HL-60 (cell line): ENCODE measurements around the gene COX6A2.

Experiments used
- DNase-seq, 2 experiments: peaks; one replicate each; pipeline ENCODE4 v3.0.0-alpha.2; 2010 to 2020; ENCODE audit warnings: low read depth in 1 of 2, low spot score in 1 of 2
- H3K27ac ChIP-seq: fragments of 250-450 bp; sonication (Bioruptor Pico); replicated peaks from 2 replicates; pipeline ENCODE4 v1.5.1; 2020; ENCODE audit warnings: mild to moderate bottlenecking, moderate library complexity
- H3K27me3 ChIP-seq: fragments of 250-450 bp; sonication (Bioruptor Pico); 2 replicates; pipeline ENCODE4 v1.5.1; 2021; ENCODE audit warnings: mild to moderate bottlenecking, moderate library complexity; ENCODE audit not compliant: insufficient read depth, poor library complexity, severe bottlenecking
- H3K4me3 ChIP-seq: replicated peaks from 2 replicates; pipeline ENCODE4 v1.5.1; 2011; ENCODE audit warnings: mild to moderate bottlenecking, control low read depth, low read length; ENCODE audit not compliant: insufficient read depth
- GABPA ChIP-seq: IDR thresholded peaks from 2 replicates; pipeline ENCODE4 v1.6.1; 2012; ENCODE audit warnings: low read depth
- POLR2AphosphoS5 ChIP-seq: IDR thresholded peaks from 2 replicates; pipeline ENCODE4 v1.6.1; 2012; ENCODE audit warnings: low read depth
- SPI1 ChIP-seq: IDR thresholded peaks from 2 replicates; pipeline ENCODE4 v1.6.1; 2012; ENCODE audit warnings: low read depth, mild to moderate bottlenecking, borderline replicate concordance
- TF ChIP-seq, protein P1 (sequence below): IDR thresholded peaks from 2 replicates; pipeline ENCODE4 v1.6.1; 2012; ENCODE audit warnings: low read depth; ENCODE audit not compliant: insufficient replicate concordance
- TF ChIP-seq, protein P2 (sequence below): IDR thresholded peaks from one replicate; pipeline ENCODE4 v1.5.1; 2011; ENCODE audit warnings: low read length, control low read depth, inconsistent platforms; ENCODE audit not compliant: insufficient read depth

COX6A2 gene

DNA sequence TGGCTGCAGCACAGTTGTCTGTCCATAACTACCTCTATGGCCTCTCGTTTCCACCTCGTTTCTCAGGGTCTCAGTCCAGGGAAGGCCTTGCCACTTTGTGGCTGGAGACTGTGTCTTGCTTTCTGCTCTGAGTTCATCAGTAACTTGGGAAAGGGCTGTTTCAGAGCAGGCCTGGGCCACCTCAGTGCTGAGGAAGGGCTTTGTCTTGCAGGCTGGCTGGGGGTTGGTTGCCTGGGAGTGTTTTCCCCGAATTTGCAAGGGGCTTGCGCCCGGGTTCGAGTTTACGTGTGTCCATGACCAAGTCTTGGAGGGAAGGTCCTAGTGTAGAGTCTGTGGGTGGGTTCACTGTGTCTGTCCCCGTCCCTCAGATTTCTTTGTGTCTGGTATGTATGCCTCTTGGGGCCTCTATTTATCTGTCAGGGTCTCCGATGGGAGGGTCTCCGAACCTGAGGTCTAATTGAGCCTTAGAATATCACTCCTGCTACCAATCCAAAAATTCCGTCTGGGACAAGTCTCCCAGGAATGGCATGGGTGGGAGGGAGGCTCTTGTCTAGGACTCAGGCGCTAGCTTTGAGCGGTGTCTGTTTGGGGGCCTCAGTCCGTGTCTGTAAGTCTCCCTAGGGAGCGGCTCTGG is 43.2 kb upstream of the COX6A2 start:
- TF ChIP-seq SPI1 (no peak), GABPA (no peak)
- TF ChIP-seq, protein P1, sequence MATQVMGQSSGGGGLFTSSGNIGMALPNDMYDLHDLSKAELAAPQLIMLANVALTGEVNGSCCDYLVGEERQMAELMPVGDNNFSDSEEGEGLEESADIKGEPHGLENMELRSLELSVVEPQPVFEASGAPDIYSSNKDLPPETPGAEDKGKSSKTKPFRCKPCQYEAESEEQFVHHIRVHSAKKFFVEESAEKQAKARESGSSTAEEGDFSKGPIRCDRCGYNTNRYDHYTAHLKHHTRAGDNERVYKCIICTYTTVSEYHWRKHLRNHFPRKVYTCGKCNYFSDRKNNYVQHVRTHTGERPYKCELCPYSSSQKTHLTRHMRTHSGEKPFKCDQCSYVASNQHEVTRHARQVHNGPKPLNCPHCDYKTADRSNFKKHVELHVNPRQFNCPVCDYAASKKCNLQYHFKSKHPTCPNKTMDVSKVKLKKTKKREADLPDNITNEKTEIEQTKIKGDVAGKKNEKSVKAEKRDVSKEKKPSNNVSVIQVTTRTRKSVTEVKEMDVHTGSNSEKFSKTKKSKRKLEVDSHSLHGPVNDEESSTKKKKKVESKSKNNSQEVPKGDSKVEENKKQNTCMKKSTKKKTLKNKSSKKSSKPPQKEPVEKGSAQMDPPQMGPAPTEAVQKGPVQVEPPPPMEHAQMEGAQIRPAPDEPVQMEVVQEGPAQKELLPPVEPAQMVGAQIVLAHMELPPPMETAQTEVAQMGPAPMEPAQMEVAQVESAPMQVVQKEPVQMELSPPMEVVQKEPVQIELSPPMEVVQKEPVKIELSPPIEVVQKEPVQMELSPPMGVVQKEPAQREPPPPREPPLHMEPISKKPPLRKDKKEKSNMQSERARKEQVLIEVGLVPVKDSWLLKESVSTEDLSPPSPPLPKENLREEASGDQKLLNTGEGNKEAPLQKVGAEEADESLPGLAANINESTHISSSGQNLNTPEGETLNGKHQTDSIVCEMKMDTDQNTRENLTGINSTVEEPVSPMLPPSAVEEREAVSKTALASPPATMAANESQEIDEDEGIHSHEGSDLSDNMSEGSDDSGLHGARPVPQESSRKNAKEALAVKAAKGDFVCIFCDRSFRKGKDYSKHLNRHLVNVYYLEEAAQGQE = no peak
- TF ChIP-seq, protein P2, sequence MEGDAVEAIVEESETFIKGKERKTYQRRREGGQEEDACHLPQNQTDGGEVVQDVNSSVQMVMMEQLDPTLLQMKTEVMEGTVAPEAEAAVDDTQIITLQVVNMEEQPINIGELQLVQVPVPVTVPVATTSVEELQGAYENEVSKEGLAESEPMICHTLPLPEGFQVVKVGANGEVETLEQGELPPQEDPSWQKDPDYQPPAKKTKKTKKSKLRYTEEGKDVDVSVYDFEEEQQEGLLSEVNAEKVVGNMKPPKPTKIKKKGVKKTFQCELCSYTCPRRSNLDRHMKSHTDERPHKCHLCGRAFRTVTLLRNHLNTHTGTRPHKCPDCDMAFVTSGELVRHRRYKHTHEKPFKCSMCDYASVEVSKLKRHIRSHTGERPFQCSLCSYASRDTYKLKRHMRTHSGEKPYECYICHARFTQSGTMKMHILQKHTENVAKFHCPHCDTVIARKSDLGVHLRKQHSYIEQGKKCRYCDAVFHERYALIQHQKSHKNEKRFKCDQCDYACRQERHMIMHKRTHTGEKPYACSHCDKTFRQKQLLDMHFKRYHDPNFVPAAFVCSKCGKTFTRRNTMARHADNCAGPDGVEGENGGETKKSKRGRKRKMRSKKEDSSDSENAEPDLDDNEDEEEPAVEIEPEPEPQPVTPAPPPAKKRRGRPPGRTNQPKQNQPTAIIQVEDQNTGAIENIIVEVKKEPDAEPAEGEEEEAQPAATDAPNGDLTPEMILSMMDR = no peak
- H3K27me3 ChIP-seq = peaks cover 30% of the 10 kb centered on the region
- H3K4me3 ChIP-seq = no peak overlapping the region
- DNase-seq = no peak
- no peak overlapping the region for H3K27ac ChIP-seq

DNA sequence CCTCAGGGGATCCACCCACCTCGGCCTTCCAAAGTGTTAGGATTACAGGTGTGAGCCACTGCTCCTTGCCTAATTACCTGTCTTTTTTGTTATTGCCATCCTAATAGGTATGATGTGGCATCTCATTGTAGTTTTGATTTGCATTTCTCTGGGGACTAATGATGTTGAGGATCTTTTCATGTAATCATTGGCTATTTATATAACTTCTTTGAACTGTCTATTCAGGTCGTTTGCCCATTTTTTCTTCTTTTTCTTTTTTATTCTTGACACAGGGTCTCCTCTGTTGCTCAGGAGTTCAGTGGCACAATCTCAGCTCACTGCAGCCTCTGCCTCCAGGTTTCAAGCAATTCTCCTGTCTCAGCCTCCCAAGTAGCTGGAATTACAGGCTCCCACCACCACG is 42.5 kb upstream of the COX6A2 start:
- H3K4me3 ChIP-seq = no peak overlapping the region
- TF ChIP-seq, protein P1 = no peak
- TF ChIP-seq GABPA = no peak
- peaks cover 22% of the 10 kb centered on the region for H3K27me3 ChIP-seq
- no peak for DNase-seq
- H3K27ac ChIP-seq = no peak overlapping the region

DNA sequence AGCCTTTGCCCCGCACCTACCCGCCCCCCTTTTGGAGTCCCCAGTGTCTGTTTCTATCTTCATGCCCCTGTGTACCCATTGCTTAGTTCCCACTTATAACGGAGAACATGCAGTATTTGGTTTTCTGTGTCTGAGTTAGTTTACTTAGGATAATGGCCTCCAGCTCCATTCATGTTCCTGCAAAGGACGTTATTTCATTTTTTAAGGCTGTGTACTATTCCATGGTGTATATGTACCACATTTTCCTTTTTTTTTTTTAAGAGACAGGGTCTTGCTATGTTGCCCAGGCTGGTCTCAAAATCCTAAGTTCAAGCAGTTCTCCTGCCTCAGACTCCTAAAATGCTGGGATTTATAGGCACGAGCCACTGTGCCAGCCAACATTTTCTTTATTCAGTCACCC is 39.7 kb upstream of the COX6A2 start:
- Histone ChIP-seq H3K27me3 (peaks cover 12% of the 10 kb centered on the region), H3K27ac (no peak overlapping the region), H3K4me3 (no peak overlapping the region)
- TF ChIP-seq, protein P1 = no peak
- TF ChIP-seq POLR2AphosphoS5 = no peak
- TF ChIP-seq SPI1 = no peak
- TF ChIP-seq, protein P2 = no peak
- TF ChIP-seq GABPA = no peak
- no peak for DNase-seq
